DMS79 treated with DMSO at 0.1 percent for 48 hours (cell line): ENCODE results near the gene NLRP3.
"Not testable (repeated sequence)": the region's sequence is repeated elsewhere in the genome, so short reads cannot be mapped to it uniquely, and the experiment has no call there.

ENCODE experiments used
- DNase-seq: peaks from one replicate; lab custom pipeline; 2025; lab: John Stamatoyannopoulos, UW

The NLRP3 gene

GRCh38 chr1:247415423-247416361 is at the start of gene NLRP3:
Gene NLRP3, plus strand, starts transcription at chr1:247416173. Its CDS starts 2,628 bp downstream, at chr1:247418801.
- DNase-seq: no peak

- DNase-seq: not testable (repeated sequence)
Observed at GRCh38 chr1:247366345-247366744, 49.6 kb upstream of the NLRP3 start.

DNA sequence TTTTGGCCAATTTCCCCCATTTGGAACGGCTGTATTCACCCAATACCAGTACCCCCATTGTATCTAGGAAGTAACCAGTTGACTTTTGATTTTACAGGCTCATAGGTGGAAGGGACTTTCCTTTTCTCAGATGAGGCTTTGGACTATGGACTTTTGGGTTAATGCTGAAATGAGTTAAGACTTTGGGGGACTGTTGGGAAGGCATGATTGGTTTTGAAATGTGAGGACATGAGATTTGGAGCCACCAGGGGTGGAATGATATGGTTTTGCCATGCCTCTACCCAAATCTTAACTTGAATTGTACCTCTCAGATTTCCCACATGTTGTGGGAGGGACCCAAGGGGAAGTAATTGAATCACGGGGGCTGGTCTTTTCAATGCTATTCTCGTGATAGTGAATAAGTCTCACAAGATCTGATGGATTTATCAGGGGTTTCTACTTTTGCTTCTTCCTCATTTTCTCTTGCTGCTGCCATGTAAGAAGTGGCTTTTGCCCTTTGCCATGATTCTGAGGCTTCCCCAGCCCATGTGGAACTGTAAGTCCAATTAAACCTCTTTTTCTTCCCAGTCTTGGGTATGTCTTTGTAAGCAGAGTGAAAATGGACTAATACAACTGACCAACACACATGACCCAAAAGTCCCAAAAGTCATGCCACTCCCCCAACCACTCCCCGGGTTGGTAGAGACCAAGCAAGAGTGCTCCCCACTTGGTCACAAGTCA is 48.9 kb upstream of the NLRP3 start:
- no peak for DNase-seq

DNA sequence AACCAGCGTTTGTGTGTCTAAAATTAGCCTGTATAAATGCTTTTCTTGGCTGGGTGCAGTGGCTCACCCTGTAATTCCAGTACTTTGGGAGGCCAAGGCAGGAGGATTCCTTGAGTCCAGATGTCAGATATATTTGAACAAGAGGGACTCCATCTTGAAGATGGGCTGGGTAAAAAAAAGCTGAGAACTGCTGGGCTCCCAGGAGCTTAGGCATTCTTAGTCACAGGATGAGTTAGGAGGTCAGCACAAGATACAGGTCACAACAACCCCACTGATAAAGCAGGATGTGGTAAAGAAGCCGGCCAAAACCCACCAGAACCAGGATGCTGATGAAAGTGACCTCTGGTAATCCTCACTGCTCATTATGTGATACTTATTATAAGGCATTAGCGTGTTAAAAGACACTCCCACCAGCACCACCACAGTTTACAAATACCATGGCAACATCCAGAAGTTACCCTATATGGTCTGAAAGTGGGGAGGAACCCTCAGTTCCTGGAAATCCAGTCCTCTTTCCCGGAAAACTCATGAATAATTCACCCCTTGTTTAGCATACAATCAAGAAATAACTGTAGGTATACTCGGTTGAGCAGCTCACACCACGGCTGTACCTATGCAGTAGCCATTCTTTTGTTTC is 48.1 kb upstream of the NLRP3 start:
- no peak for DNase-seq

DNA sequence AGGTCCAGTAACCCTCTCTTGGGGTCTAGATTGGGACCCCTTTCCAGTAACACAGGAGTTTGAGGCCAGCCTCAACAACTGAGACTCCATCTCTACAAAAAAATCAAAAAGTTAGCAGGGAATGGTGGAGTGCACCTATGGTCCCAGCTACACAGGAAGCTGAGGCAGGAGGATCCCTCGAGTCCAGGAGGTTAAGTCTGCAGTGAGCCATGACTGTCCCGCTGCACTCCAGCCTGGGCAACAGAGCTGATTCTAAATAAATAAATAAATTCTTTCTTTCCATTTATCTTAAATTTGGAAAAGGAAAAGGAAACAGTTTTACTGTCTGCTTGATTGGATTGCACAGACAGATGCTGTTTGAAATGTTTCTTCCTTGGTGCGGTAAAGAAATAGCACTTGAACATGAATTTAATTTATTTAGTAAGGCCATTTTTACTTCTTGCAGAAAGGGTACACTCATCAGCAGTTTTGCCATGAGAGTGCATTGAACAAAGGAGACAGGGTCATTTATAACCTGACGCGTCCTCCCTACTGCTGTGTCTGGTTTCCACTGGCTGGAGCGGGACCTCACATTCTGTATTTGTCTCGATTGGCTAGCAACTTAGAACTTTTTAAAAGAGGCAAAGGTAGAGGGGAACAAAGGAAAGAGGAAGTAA is 47.4 kb upstream of the NLRP3 start:
- DNase-seq: no peak

- DNase-seq: no peak
Observed at GRCh38 chr1:247370786-247371732, 44.9 kb upstream of the NLRP3 start.

DNA sequence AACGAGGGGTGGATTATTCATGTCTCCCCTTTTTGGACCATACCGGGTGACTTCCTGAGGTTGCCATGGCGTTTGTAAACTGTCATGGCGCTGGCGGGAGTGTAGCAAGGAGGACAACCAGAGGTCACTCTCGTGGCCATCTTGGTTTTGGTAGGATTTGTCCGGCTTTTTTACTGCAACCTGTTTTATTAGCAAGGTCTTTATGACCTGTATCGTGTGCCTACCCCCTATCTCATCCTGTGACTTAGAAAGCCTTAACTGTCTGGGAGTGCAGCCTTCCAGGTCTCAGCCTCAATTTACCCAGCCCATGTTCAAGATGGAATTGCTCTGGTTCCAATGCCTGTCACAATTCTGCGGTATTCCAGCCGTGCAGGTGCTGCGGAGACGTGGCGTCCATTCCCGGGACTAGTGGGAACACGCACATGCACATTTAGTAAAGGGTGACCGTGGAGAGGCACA is 44.1 kb upstream of the NLRP3 start:
- DNase-seq: no peak

- no peak for DNase-seq
Observed at GRCh38 chr1:247373721-247374141, 42.2 kb upstream of the NLRP3 start.

- DNase-seq: not testable (repeated sequence)
Observed at GRCh38 chr1:247374651-247375334, 41.2 kb upstream of the NLRP3 start.

- no peak for DNase-seq
Observed at GRCh38 chr1:247375747-247376146, 40.2 kb upstream of the NLRP3 start.

GRCh38 chr1:247376659-247377058 is 39.3 kb upstream of the NLRP3 start:
- no peak for DNase-seq

- not testable (repeated sequence) for DNase-seq
Observed at GRCh38 chr1:247377656-247378055, 38.3 kb upstream of the NLRP3 start.

DNA sequence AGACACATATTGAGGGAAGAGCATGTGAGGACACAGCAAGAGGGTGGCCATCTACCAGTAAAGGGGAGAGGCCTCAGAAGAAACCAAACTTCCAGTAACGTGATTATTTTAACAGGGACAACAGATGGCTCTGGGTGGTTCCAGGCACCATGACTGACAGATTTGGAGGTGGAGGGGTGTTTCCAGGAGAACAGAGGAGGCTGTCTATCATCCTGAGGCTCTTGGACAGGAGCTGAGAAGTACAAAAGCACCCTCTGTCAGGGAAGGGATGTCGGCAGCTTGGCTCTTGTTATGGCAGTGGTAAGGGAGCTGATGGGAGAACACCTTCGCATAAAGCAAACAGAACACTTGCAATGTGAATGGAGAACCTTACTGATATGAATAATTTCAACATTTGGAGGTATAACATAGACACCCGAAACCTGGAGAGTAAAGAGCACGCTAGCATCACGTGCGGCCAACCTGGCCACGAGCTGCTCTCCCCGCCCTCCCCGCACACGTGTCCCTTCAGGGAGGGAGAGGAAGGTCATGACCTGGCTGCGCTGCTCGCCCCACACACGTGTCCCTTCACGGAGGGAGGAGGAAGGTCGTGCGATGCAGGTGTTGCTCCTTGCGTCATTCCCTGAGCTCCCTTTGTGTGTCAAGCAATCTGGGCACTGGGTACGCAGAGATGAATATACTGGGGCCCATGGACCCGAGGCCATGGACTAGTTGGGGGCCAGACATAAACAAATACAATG is 37.5 kb upstream of the NLRP3 start:
- no peak for DNase-seq

DNA sequence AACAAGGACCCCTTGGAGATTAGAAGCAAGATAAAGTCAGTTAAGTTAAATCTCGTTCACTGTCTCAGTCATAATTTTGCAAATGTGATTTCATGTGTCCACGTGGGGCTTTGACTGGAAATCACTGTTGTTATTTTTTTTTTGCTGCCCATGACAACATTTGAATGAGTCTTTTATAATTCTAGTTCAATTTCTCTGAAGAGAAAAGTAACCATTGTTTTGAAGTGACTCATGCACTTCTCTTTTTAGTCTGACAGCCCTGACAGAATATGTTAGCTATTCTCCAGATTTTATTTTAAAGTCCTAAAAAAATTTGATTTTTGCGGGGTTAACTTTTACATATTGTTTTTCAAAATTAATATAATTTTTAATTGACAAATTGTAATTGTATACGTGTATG is 30.7 kb upstream of the NLRP3 start:
- DNase-seq: no peak

DNA sequence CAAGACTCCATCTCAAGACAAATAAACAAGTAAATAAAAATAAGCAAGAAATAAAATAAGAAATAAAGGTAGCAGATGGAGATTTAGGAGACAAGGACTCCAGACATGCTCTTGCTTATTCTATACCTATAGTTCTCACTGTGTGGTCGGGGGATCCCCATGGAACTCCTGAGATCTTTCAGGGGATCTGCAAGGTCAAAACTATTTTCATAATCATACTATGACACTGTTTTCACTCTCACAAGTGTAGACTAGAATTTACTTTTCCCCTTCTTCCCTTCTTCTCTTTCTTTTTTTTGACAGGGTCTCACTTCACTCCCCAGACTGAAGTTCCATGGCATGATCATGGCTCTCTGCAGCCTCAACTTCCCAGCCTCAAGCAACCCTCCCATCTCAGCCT is 29.8 kb upstream of the NLRP3 start:
- no peak for DNase-seq

DNA sequence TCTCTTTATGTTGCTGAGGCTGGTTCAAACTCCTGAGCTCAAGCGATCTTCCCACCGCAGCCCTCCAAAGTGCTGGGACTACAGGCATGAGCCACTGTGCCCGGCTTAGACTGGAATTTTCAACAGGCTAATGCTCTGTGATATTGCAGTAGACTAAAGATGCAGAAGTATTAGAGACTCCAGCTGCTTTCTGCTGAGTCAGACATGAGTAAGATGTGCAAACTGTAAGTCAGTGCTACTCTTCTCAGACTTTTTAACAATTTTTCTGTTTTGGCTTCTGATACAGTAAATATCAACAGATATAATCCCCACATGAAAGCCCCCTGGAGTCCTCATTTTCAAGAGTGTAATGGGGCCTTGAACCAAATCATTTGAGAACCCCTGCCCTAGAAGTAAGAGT is 29.3 kb upstream of the NLRP3 start:
- no peak for DNase-seq

DNA sequence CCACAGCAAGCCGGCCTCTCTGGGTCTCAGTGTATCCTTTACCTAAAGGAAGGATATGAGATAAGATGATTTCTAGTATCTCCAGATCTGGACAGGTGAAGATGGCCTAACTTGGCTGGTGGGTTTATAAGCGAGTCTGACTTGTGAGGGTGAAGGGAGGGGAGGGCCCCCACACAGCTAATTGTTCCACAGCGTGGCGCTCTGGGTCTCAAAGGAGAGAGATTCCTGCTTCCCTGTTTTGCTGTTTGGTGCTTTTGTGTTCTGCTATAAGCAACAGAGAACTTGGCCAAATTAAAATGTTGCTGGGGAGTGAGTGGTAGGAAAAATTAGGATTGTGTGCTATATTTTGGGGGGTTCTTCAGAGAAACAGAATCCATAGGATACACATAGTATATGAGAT is 28.9 kb upstream of the NLRP3 start:
- no peak for DNase-seq

DNA sequence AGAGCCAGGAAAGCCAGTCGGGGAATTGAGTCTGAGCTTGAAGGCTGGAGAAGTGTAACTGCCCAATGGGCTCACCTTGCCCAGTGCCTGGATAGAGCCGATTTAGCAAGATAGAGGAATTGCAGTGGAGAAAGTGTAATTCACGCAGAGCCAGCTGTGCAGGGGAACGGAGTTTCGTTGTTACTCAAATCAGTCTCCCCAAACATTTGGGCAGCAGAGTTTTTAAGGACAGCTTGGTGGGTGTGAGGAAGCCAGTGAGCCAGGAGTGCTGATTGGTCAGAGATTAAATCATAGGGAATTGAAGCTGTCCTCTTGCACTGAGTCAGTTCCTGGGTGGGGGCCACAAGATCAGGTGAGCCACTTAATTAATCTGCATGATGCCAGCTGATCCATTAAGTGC is 28.4 kb upstream of the NLRP3 start:
- DNase-seq: no peak

- peak; percentile 44 for DNase-seq
Observed at GRCh38 chr1:247390116-247390791, 25.7 kb upstream of the NLRP3 start.
